Stomach (tissue), 9 donors: ENCODE data around the gene CBARP. TPM values are rescaled to one million over a fixed set of nuclear protein-coding genes. Genes with fewer than 3 reads are reported as not detected.

ENCODE experiments used
- DNase-seq, 2 donors: peaks; one replicate each; pipeline versions ENCODE4 v3.0.0 to v3.0.0-alpha.2; 2013 to 2019
- H3K27ac ChIP-seq, 5 donors: fragments of 200-600 bp in 4 of 5; sonication (generic) in 4 of 5; one replicate each; pipeline ENCODE4 v1.5.1; 2013 to 2019; ENCODE audit warnings: mild to moderate bottlenecking in 1 of 5, moderate library complexity in 1 of 5
- H3K27me3 ChIP-seq, 3 donors: fragments of 200-600 bp; sonication (generic); one replicate each; pipeline ENCODE4 v1.5.1; 2017 to 2019; ENCODE audit warnings: mixed run types in 1 of 3
- H3K36me3 ChIP-seq, 4 donors: fragments of 200-600 bp; sonication (generic); 1 replicate in 3 of 4; 2 replicates in 1 of 4; pipeline ENCODE4 v1.5.1; 2016 to 2019
- H3K4me1 ChIP-seq, 4 donors: fragments of 200-600 bp; sonication (generic); one replicate each; pipeline ENCODE4 v1.5.1; 2016 to 2019
- H3K4me3 ChIP-seq, 4 donors: fragments of 200-600 bp; sonication (generic) in 3 of 4; one replicate each; pipeline ENCODE4 v1.5.1; 2016 to 2019; ENCODE audit warnings: mild to moderate bottlenecking in 1 of 4
- H3K9me3 ChIP-seq, 4 donors: fragments of 200-600 bp; sonication (generic); one replicate each; pipeline ENCODE4 v1.5.1; 2016 to 2019
- EP300 ChIP-seq: sonication (generic); formaldehyde crosslinking; IDR thresholded peaks from one replicate; pipeline ENCODE4 v1.6.1; 2017; ENCODE audit warnings: antibody characterized with exemption
- POLR2A ChIP-seq, 4 donors: fragments of 450-650 bp; IDR thresholded peaks; one replicate each; pipeline ENCODE4 v1.6.1; 2016; ENCODE audit warnings: antibody characterized with exemption in 4 of 4, control low read depth in 2 of 4, mild to moderate bottlenecking in 1 of 4, moderate library complexity in 1 of 4
- POLR2AphosphoS5 ChIP-seq, 3 donors: sonication (generic); formaldehyde crosslinking; IDR thresholded peaks; one replicate each; pipeline ENCODE4 v1.6.1; 2016; ENCODE audit warnings: antibody characterized with exemption in 3 of 3
- WGBS, 5 donors: extraction: QIAGEN DNeasy Blood & Tissue Kit in 3 of 5; methylation state at CpG; one replicate each; pipeline versions ENCODE4 v1.1.5 to v1.1.7; 2013 to 2018; 5-methylcytosine and 5-hydroxymethylcytosine counted together
- intact Hi-C: fragments of 100-400 bp; cut with DNase I; formaldehyde crosslinking; loops from one replicate; pipeline ENCODE4 v1.15.1; 2023; ENCODE audit warnings: low total_unique reads
- polyA plus RNA-seq, 3 donors: library from polyadenylated mRNA; stranded (reverse); fragments of 200-250 nt; gene quantifications; one replicate each; pipeline ENCODE4 v1.2.3, GENCODE V29; 2013
- total RNA-seq, 5 donors: library from RNA; depleted of rRNA; stranded (reverse); fragments of >200 nt; gene quantifications; one replicate each; pipeline versions ENCODE4 v1.1.0 to v1.2.3, GENCODE V29; 2014 to 2016
- TF ChIP-seq, protein P1 (sequence below), 7 experiments: fragments of 450-650 bp in 4 of 7; fragments of 200-600 bp in 3 of 7; sonication (generic) in 3 of 7; IDR thresholded peaks; one replicate each; pipeline ENCODE4 v1.5.1; 2016 to 2019; ENCODE audit warnings: antibody characterized with exemption in 7 of 7, control low read depth in 2 of 7, mild to moderate bottlenecking in 1 of 7
- donor health status: healthy with polysubstance abuse.
- donor health status: Bipolar disorder and iron deficiency.
- donor health status: healthy.

CBARP gene
- total and polyA plus RNA-seq, 8 donors, result 0.19 to 8.9 (median 0.78) TPM; not detected in 4

DNA sequence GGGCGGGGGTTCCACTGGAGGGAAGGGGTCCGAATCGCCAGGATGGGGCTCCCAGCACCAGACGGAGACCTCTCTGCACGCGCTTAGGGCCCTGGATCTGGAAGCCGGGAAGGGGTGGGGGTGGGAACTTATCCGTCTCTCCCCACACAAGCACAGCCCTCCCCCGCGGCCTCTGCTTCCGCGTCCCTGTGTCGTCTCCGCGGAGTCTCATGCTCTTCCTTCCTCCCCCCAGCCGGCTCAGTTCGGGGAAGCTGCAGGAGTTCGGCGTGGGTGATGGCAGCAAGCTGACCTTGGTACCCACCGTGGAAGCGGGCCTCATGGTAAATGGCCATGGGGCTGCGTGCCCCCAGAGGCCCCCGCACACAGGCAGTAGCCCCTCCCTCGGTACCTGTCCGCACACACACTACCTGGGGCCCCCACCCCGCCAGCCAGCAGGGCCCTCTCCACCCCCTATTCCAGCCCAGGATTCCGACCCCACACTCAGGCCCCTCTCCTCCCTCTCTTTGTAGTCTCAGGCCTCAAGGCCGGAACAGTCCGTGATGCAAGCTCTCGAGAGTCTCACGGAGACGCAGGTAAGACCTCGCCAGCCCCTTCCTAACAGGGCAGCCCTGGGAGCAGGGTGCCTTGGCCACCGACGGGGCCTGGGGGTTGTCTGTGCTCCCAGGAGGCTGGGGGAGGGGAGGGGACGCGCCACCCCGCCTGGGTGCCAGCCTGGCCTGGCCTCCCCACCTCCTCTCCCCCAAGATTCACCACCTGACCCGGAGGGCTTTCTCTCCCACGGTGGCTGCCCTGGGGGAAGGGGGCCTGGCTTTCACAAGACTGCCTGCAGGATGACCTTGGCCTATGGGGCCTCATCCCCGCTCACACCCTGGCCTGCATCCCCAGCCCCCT, 13.8 kb upstream of the CBARP start:
- peaks cover 56 to 71% (median 65%) of the 10 kb centered on the region in 4 donors for H3K4me1 ChIP-seq
- H3K27ac ChIP-seq, result peak overlapping the region; percentile 80 to 100 (median 100)
- DNase-seq, result peak; percentile 72 to 88
- intact Hi-C loops, result no loop called here
- WGBS, 5 donors, result 1 to 4% (median 3%) methylated on average over 18 to 41 of the region's 41 CpGs
- H3K36me3 ChIP-seq, result peaks cover 36 to 49% (median 44%) of the 10 kb centered on the region in 4 donors
- H3K9me3 ChIP-seq, result no peaks in the 10 kb centered on the region
- peak overlapping the region; percentile 68 to 94 (median 84) for H3K4me3 ChIP-seq
- no peaks in the 10 kb centered on the region for H3K27me3 ChIP-seq
- TF ChIP-seq POLR2AphosphoS5 (IDR thresholded peaks at IDR 0.05) (peak in 2 of 3 donors; percentile 18 to 21), EP300 (no peak), POLR2A (IDR thresholded peaks at IDR 0.05) (no peak)
- TF ChIP-seq, protein P1, sequence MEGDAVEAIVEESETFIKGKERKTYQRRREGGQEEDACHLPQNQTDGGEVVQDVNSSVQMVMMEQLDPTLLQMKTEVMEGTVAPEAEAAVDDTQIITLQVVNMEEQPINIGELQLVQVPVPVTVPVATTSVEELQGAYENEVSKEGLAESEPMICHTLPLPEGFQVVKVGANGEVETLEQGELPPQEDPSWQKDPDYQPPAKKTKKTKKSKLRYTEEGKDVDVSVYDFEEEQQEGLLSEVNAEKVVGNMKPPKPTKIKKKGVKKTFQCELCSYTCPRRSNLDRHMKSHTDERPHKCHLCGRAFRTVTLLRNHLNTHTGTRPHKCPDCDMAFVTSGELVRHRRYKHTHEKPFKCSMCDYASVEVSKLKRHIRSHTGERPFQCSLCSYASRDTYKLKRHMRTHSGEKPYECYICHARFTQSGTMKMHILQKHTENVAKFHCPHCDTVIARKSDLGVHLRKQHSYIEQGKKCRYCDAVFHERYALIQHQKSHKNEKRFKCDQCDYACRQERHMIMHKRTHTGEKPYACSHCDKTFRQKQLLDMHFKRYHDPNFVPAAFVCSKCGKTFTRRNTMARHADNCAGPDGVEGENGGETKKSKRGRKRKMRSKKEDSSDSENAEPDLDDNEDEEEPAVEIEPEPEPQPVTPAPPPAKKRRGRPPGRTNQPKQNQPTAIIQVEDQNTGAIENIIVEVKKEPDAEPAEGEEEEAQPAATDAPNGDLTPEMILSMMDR (IDR thresholded peaks at IDR 0.05), result no peak

DNA sequence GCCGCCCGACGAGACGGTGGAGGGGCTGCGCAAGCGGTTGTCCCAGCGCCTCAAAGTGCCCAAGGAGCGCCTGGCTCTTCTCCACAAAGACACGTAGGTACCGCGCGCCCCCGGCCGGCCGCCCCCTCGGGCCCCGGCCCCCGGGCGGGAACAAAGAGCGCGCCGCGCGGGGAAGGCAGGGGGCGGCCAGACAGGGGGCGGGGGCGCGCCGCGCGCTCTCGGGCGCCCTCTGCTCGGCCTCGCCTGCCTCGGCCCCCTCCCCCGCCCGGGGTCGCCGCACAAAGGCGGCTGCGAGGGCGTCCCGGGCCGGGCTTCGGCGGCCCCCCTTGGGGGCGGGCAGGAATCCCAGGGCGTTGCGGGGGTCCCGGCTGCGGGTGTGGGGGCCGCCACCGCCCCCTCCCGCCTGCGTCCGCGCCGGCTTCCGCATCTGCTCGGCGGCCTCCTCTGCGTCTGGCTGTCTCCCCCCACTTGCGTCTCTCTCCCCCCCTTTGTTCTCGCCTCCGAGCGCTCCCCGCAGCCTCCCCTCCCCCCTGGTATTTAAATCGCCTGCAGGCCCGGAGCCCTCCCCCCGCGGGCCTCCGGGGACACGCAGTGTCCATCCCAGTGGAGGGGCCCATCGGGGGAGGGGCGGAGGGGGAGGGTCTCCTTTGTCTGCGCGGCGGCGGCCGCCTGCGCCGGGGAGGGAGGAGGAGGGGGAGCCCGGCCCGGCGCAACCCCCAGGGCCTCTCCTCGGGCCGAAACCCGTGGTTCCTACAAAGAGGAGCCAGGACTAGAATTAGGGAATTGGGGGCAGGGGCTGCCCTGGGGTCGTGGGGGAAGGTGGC, 12.8 kb upstream of the CBARP start:
- Histone ChIP-seq H3K36me3 (peaks cover 28 to 40% (median 34%) of the 10 kb centered on the region in 4 donors), H3K27ac (peak overlapping the region; percentile 80 to 100 (median 100)), H3K4me3 (peak overlapping the region; percentile 68 to 94 (median 84)), H3K27me3 (no peaks in the 10 kb centered on the region), H3K9me3 (no peaks in the 10 kb centered on the region), H3K4me1 (peaks cover 61 to 74% (median 66%) of the 10 kb centered on the region in 4 donors)
- TF ChIP-seq EP300 (no peak), POLR2AphosphoS5 (IDR thresholded peaks at IDR 0.05) (no peak), POLR2A (IDR thresholded peaks at IDR 0.05) (no peak)
- TF ChIP-seq, protein P1 (IDR thresholded peaks at IDR 0.05), result no peak
- peak in 1 of 2 donors; percentile 92 for DNase-seq
- 0 to 1% (median 1%) methylated on average over 31 to 77 of the region's 90 CpGs for WGBS, 5 donors
- intact Hi-C loops, result no loop called here

DNA sequence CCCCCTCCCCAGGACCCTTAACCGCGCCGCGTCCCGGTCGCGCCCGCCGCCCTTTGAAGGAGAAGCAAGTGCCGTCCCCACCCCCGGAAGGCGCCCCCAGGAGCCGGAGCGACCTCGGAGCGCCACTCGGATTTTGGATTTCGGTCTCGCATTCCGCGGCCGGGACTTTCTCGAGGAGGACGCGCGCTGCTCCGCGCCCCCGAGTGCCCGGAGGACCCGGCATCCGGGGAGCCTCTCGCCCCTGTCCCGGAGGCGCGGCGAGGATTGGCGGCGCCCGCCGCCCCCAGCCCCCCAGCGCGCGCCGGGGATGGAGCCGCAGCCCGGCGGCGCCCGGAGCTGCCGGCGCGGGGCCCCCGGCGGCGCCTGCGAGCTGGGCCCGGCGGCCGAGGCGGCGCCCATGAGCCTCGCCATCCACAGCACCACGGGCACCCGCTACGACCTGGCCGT, 12.2 kb upstream of the CBARP start:
- Histone ChIP-seq H3K4me1 (peaks cover 61 to 74% (median 66%) of the 10 kb centered on the region in 4 donors), H3K4me3 (peak overlapping the region; percentile 68 to 94 (median 84)), H3K36me3 (peaks cover 21 to 34% (median 28%) of the 10 kb centered on the region in 4 donors), H3K27me3 (no peaks in the 10 kb centered on the region), H3K9me3 (no peaks in the 10 kb centered on the region), H3K27ac (peak overlapping the region; percentile 80 to 100 (median 100))
- no peak for DNase-seq
- intact Hi-C loops, result no loop called here
- peak in 1 of 4 donors; percentile 64 for TF ChIP-seq POLR2A (IDR thresholded peaks at IDR 0.05)
- no peak for TF ChIP-seq EP300
- WGBS, 5 donors, result 0 to 3% (median 0%) methylated on average over 12 to 66 of the region's 67 CpGs

DNA sequence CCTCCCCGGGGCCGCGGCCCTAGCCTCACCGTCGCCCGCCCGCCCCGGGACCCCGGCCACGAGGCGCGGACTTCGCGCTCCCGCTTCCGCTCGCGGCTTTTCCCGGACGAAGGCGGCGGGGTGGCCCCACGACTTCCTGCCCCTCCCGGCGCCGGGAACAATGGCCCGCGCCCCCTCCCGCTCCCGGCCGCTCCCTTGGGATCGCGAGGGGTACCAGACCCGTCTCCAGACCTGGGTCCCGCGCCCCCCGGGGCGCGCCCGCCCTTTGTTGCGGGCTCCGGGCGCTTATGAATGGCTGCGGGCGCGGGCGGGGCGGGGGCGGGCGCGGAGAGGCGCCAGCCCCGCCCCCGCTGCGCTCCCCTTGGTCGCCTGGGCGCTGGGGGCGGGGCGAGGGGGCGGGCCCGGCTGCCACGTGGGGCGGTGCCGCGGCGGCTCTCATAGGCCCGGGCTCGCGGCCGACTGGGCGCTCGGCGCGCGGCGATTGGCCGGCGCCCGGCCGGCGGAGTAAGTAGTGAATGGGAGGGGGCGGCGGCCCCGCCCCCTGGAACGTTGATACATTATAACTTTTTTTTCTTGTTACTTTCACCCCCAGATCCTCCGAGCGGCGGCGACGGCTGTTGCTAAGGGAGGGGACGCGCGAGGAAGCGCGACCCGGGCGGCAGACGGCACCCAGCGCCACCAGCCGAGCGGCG, 11.6 kb upstream of the CBARP start:
- Histone ChIP-seq H3K36me3 (peaks cover 16 to 28% (median 22%) of the 10 kb centered on the region in 4 donors), H3K27ac (peak overlapping the region; percentile 95 to 100 (median 100)), H3K9me3 (no peaks in the 10 kb centered on the region), H3K4me1 (peaks cover 61 to 74% (median 66%) of the 10 kb centered on the region in 4 donors), H3K4me3 (peak overlapping the region; percentile 68 to 94 (median 84)), H3K27me3 (no peaks in the 10 kb centered on the region)
- intact Hi-C loops, result no loop called here
- TF ChIP-seq POLR2AphosphoS5 (IDR thresholded peaks at IDR 0.05) (peak; percentile 79 to 99 (median 96)), POLR2A (IDR thresholded peaks at IDR 0.05) (peak in 2 of 4 donors; percentile 36 to 55)
- TF ChIP-seq, protein P1 (IDR thresholded peaks at IDR 0.05), result no peak
- DNase-seq, result peak; percentile 98
- WGBS, 5 donors, result 0 to 1% (median 0%) methylated on average over 25 to 102 of the region's 102 CpGs
